GM21825 (cell line): Measurements from ENCODE around the gene KIAA1958.
"Not testable (repeated sequence)": the region's sequence is repeated elsewhere in the genome, so short reads cannot be mapped to it uniquely, and the experiment has no call there.

ENCODE experiments used
- ATAC-seq: cut with Tn5 transposase; IDR thresholded peaks from one replicate; pipeline ENCODE4 v1.9.1; 2021; ENCODE audit warnings: mild to moderate bottlenecking, moderate library complexity; ENCODE audit not compliant: unreplicated experiment

The KIAA1958 gene

GRCh38 chr9:112631313-112632070 lies 144.9 kb downstream of the KIAA1958 start:
- ATAC-seq, result no peak

GRCh38 chr9:112640311-112640710 lies 153.7 kb downstream of the KIAA1958 start:
- ATAC-seq, result no peak

GRCh38 chr9:112642126-112642525 lies 155.5 kb downstream of the KIAA1958 start:
- ATAC-seq, result no peak

- no peak for ATAC-seq
Measured at GRCh38 chr9:112647596-112647995, 161.0 kb downstream of the KIAA1958 start.

- ATAC-seq, result no peak
Measured at GRCh38 chr9:112648624-112649023, 162.0 kb downstream of the KIAA1958 start.

GRCh38 chr9:112654282-112654681 lies 167.7 kb downstream of the KIAA1958 start:
- ATAC-seq, result no peak

GRCh38 chr9:112655668-112656067 lies 169.0 kb downstream of the KIAA1958 start:
- ATAC-seq, result no peak

- ATAC-seq, result no peak
Measured at GRCh38 chr9:112659906-112660305, 173.3 kb downstream of the KIAA1958 start.

- no peak for ATAC-seq
Measured at GRCh38 chr9:112663681-112664080, 177.1 kb downstream of the KIAA1958 start.

GRCh38 chr9:112664531-112664930 lies 177.9 kb downstream of the KIAA1958 start:
- no peak for ATAC-seq

- ATAC-seq, result no peak
Measured at GRCh38 chr9:112665347-112665746, 178.7 kb downstream of the KIAA1958 start.

GRCh38 chr9:112669326-112669725 lies 182.7 kb downstream of the KIAA1958 start:
- ATAC-seq, result no peak

GRCh38 chr9:112670991-112671625 lies 184.5 kb downstream of the KIAA1958 start:
- ATAC-seq, result no peak

GRCh38 chr9:112673221-112673620 lies 186.6 kb downstream of the KIAA1958 start:
- ATAC-seq, result not testable (repeated sequence)

- no peak for ATAC-seq
Measured at GRCh38 chr9:112677040-112677439, 190.4 kb downstream of the KIAA1958 start.

- no peak for ATAC-seq
Measured at GRCh38 chr9:112680731-112681402, 194.2 kb downstream of the KIAA1958 start.

- ATAC-seq, result no peak
Measured at GRCh38 chr9:112689161-112689740, 202.6 kb downstream of the KIAA1958 start.

GRCh38 chr9:112694706-112695555 lies 208.3 kb downstream of the KIAA1958 start:
- no peak for ATAC-seq

GRCh38 chr9:112696461-112696860 lies 209.8 kb downstream of the KIAA1958 start:
- no peak for ATAC-seq

GRCh38 chr9:112699230-112699629 lies 212.6 kb downstream of the KIAA1958 start:
- peak; percentile 71 for ATAC-seq

GRCh38 chr9:112700085-112700484 lies 213.5 kb downstream of the KIAA1958 start:
- no peak for ATAC-seq
